Endothelial cell of umbilical vein (primary cell): ENCODE results near the gene FLNB. TPM values are rescaled to one million over a fixed set of nuclear protein-coding genes. Genes with fewer than 3 reads are reported as not detected.

Source experiments
- BruUV-seq: library from RNA; stranded (reverse); fragments of 400-500 nt; replicated peaks from 2 replicates; lab custom pipeline; 2021; lab: Mats Ljungman, UMichigan
- CTCF ChIA-PET: fragments of 300-600, 350-600 bp; sonication (Branson Sonifier 250); formaldehyde crosslinking; loops from one replicate; lab custom pipeline; 2021; ENCODE audit warnings: antibody characterized with exemption, inconsistent platforms; lab: Charles Lee
- POLR2A ChIA-PET: fragments of 300-600, 350-600 bp; sonication (Branson Sonifier 250); formaldehyde crosslinking; loops from one replicate; lab custom pipeline; 2021; ENCODE audit warnings: antibody characterized with exemption, inconsistent platforms; lab: Charles Lee
- DNase-seq: peaks from one replicate; pipeline ENCODE4 v3.0.0-alpha.2; 2011; ENCODE audit warnings: low read depth, low spot score
- FAIRE-seq: peaks from 2 replicates; lab custom pipeline; 2011; peaks lifted over from hg19 to GRCh38; lab: Jason Lieb, UNC
- H2AFZ ChIP-seq: 2 replicates; pipeline ENCODE4 v1.6.0; 2012; ENCODE audit warnings: low read depth, low read length, control low read depth, inconsistent platforms
- H3K27ac ChIP-seq: 2 replicates; pipeline ENCODE4 v1.5.1; 2011; ENCODE audit warnings: low read depth, mild to moderate bottlenecking, control low read depth, low read length, moderate library complexity; ENCODE audit not compliant: insufficient read depth
- H3K27me3 ChIP-seq, 2 experiments: 2 replicates each; pipeline versions ENCODE4 v1.6.0 to v1.6.1; 2011; ENCODE audit warnings: low read length in 2 of 2, mixed read lengths in 1 of 2; ENCODE audit not compliant: control insufficient read depth in 2 of 2, insufficient read depth in 2 of 2
- H3K36me3 ChIP-seq, 2 experiments: 2 replicates in 1 of 2; 3 replicates in 1 of 2; pipeline ENCODE4 v1.5.1; 2011; ENCODE audit warnings: low read length in 2 of 2, mild to moderate bottlenecking in 1 of 2, moderate library complexity in 1 of 2; ENCODE audit not compliant: control insufficient read depth in 2 of 2, insufficient read depth in 2 of 2; ENCODE audit errors: extremely low read depth in 1 of 2
- H3K4me1 ChIP-seq: 3 replicates; pipeline ENCODE4 v1.5.1; 2011; ENCODE audit warnings: mild to moderate bottlenecking, low read length; ENCODE audit not compliant: control insufficient read depth, insufficient read depth; ENCODE audit errors: extremely low read depth
- H3K4me2 ChIP-seq: 2 replicates; pipeline ENCODE4 v1.6.1; 2011; ENCODE audit warnings: low read length, control low read depth, mixed read lengths; ENCODE audit not compliant: insufficient read depth
- H3K4me3 ChIP-seq, 3 experiments: fragments of 200-600 bp in 1 of 3; sonication (generic), shearing (Covaris generic) in 1 of 3; replicated peaks in 1 of 3; 2 replicates each; pipeline ENCODE4 v1.5.1; 2011 to 2016; ENCODE audit warnings: control low read depth in 3 of 3, low read length in 3 of 3, mild to moderate bottlenecking in 2 of 3, inconsistent platforms in 1 of 3, low read depth in 1 of 3, moderate library complexity in 1 of 3; ENCODE audit not compliant: insufficient read depth in 1 of 3
- H3K79me2 ChIP-seq: 2 replicates; pipeline ENCODE4 v1.6.0; 2012; ENCODE audit warnings: low read length, inconsistent platforms; ENCODE audit not compliant: control insufficient read depth, insufficient read depth
- H3K9ac ChIP-seq: replicated peaks from 2 replicates; pipeline ENCODE3; 2011; ENCODE audit warnings: low read length, control low read depth; ENCODE audit not compliant: insufficient read depth; ENCODE audit errors: extremely low read depth
- H3K9me1 ChIP-seq: replicated peaks from 3 replicates; pipeline ENCODE4 v1.6.0; 2011; ENCODE audit warnings: mild to moderate bottlenecking, low read length; ENCODE audit not compliant: control insufficient read depth, insufficient read depth; ENCODE audit errors: extremely low read depth
- H3K9me3 ChIP-seq: replicated peaks from 2 replicates; pipeline ENCODE4 v1.5.1; 2012; ENCODE audit warnings: low read length, inconsistent platforms; ENCODE audit not compliant: control insufficient read depth, insufficient read depth
- H4K20me1 ChIP-seq: replicated peaks from 2 replicates; pipeline ENCODE3; 2011; ENCODE audit warnings: mild to moderate bottlenecking, low read length; ENCODE audit not compliant: control insufficient read depth, insufficient read depth; ENCODE audit errors: extremely low read depth
- JUN ChIP-seq: IDR thresholded peaks from 2 replicates; pipeline ENCODE4 v1.6.1; 2011; ENCODE audit warnings: borderline replicate concordance, low read depth; ENCODE audit not compliant: insufficient read length, insufficient read depth
- MAX ChIP-seq: IDR thresholded peaks from 2 replicates; pipeline ENCODE4 v1.6.1; 2011; ENCODE audit not compliant: insufficient read depth, insufficient read length
- POLR2A ChIP-seq: IDR thresholded peaks from 2 replicates; pipeline ENCODE4 v1.6.1; 2012; ENCODE audit warnings: low read depth, mild to moderate bottlenecking, control low read depth, low read length
- dilution Hi-C: fragments of 300-500 bp; cut with MboI; formaldehyde crosslinking; loops from one replicate; pipeline ENCODE4 v1.15.0; 2019; ENCODE audit warnings: low sequenced_read_pairs; ENCODE audit not compliant: extremely low pct_ligation_motif_present
- intact Hi-C: fragments of 100-400 bp; cut with micrococcal nuclease; formaldehyde crosslinking; loops from one replicate; pipeline ENCODE4 v1.10.0; 2022
- polyA plus RNA-seq, 4 experiments: library from polyadenylated mRNA; depleted of rRNA in 3 of 4; stranded (reverse) in 3 of 4; unstranded in 1 of 4; fragments of >200 nt; gene quantifications; 2 replicates each; pipeline versions ENCODE4 v1.2.1 to v1.2.3, GENCODE V29; 2011 to 2012; ENCODE audit warnings: missing spikeins in 1 of 4
- total RNA-seq: library from RNA; stranded (reverse); gene quantifications from 2 replicates; pipeline ENCODE4 v1.2.3, GENCODE V29; 2021

The FLNB gene
- total and polyA plus RNA-seq, 2 donors (not counting 3 experiments of a cell fraction or from before 2014, with no cell fraction given) = 479 to 670 TPM

GRCh38 chr3:58072052-58072762 is 64.0 kb downstream of the FLNB start:
- intact Hi-C loops (no loop called here), dilution Hi-C loops (no loop called here)
- Histone ChIP-seq H3K9me3 (no peaks in the 10 kb centered on the region), H3K4me1 (peaks cover 26% of the 10 kb centered on the region), H3K4me2 (no peak overlapping the region), H2AFZ (no peak overlapping the region), H3K9ac (no peak overlapping the region), H3K36me3 (peaks cover 5 to 7% of the 10 kb centered on the region in 2 experiments), H3K4me3 (no peak overlapping the region), H3K9me1 (no peaks in the 10 kb centered on the region), H3K79me2 (peaks cover 99% of the 10 kb centered on the region), H3K27ac (no peak overlapping the region), H4K20me1 (peaks cover 2% of the 10 kb centered on the region), H3K27me3 (no peaks in the 10 kb centered on the region)
- no peak for TF ChIP-seq JUN
- peak; percentile 34 for TF ChIP-seq POLR2A
- DNase-seq = no peak
- FAIRE-seq = no peak
- no TSS peak for BruUV-seq
- CTCF ChIA-PET = interaction anchor here (2.4 kb wide), 1 partner anchor 9 kb away, joined by 11 read pairs; no protein-coding TSS in a partner anchor
- POLR2A ChIA-PET = no interaction called here

- Histone ChIP-seq H3K4me1 (peaks cover 25% of the 10 kb centered on the region), H3K36me3 (peaks cover 8 to 12% of the 10 kb centered on the region in 2 experiments), H3K9me3 (no peaks in the 10 kb centered on the region), H2AFZ (no peak overlapping the region), H3K9ac (no peak overlapping the region), H3K79me2 (peaks cover 99% of the 10 kb centered on the region), H3K9me1 (no peaks in the 10 kb centered on the region), H3K4me2 (no peak overlapping the region), H3K27ac (no peak overlapping the region), H3K4me3 (no peak overlapping the region), H3K27me3 (no peaks in the 10 kb centered on the region), H4K20me1 (peaks cover 2% of the 10 kb centered on the region)
- no TSS peak for BruUV-seq
- intact Hi-C loops (no loop called here), dilution Hi-C loops (no loop called here)
- POLR2A ChIA-PET = no interaction called here
- DNase-seq (no peak), FAIRE-seq (peak; percentile 26)
- CTCF ChIA-PET = interaction anchor here (0.6 to 2.4 kb wide), 2 partner anchors 9 to 15 kb away, joined by 3 to 11 read pairs; no protein-coding TSS in a partner anchor
- no peak for TF ChIP-seq MAX
Observed at GRCh38 chr3:58072763-58073130, 64.5 kb downstream of the FLNB start.
